Mesenchymal stem cell (in vitro differentiated cells and primary cell): ENCODE data around the gene TEX54.

Experiments used
- DNase-seq: peaks from one replicate; pipeline ENCODE4 v3.0.0-alpha.2; 2013
- H2AFZ ChIP-seq: one replicate; pipeline ENCODE4 v1.6.1; 2013; ENCODE audit warnings: low read depth, mild to moderate bottlenecking, control low read depth, inconsistent platforms, low read length, moderate library complexity
- H2AK5ac ChIP-seq: 2 replicates; pipeline ENCODE4 v1.6.1; 2013; ENCODE audit warnings: low read length, moderate library complexity, mild to moderate bottlenecking, inconsistent platforms; ENCODE audit not compliant: severe bottlenecking
- H2BK120ac ChIP-seq: one replicate; pipeline ENCODE4 v1.6.1; 2013; ENCODE audit warnings: low read depth, mild to moderate bottlenecking, inconsistent platforms, low read length, moderate library complexity
- H2BK12ac ChIP-seq, 2 experiments: one replicate each; pipeline ENCODE4 v1.6.1; 2013; ENCODE audit warnings: inconsistent platforms in 2 of 2, low read length in 2 of 2, mild to moderate bottlenecking in 2 of 2, moderate library complexity in 2 of 2, control low read depth in 1 of 2
- H2BK15ac ChIP-seq: one replicate; pipeline ENCODE4 v1.6.1; 2013; ENCODE audit warnings: mild to moderate bottlenecking, low read depth, inconsistent platforms; ENCODE audit not compliant: poor library complexity, severe bottlenecking
- H2BK5ac ChIP-seq: 2 replicates; pipeline ENCODE4 v1.6.1; 2013; ENCODE audit warnings: low read depth, mild to moderate bottlenecking, low read length, control low read depth, inconsistent platforms; ENCODE audit not compliant: poor library complexity, severe bottlenecking
- H3K14ac ChIP-seq, 2 experiments: one replicate each; pipeline ENCODE4 v1.6.1; 2013; ENCODE audit warnings: inconsistent platforms in 2 of 2, low read length in 2 of 2, control low read depth in 1 of 2, mild to moderate bottlenecking in 1 of 2, moderate library complexity in 1 of 2
- H3K18ac ChIP-seq, 2 experiments: one replicate each; pipeline ENCODE4 v1.6.1; 2013; ENCODE audit warnings: inconsistent platforms in 2 of 2, low read length in 2 of 2, control low read depth in 1 of 2, low read depth in 1 of 2, mild to moderate bottlenecking in 1 of 2
- H3K23ac ChIP-seq, 2 experiments: one replicate each; pipeline ENCODE4 v1.6.1; 2013; ENCODE audit warnings: inconsistent platforms in 2 of 2, low read length in 2 of 2, mild to moderate bottlenecking in 2 of 2, moderate library complexity in 2 of 2, control low read depth in 1 of 2
- H3K27ac ChIP-seq: 2 replicates; pipeline ENCODE4 v1.5.1; 2013; ENCODE audit warnings: mild to moderate bottlenecking, moderate library complexity, low read length, control low read depth, inconsistent platforms; ENCODE audit not compliant: poor library complexity, severe bottlenecking
- H3K27me3 ChIP-seq, 2 experiments: 2 replicates each; pipeline versions ENCODE4 v1.6.1 to v1.7.0; 2013; ENCODE audit warnings: low read length in 2 of 2, mild to moderate bottlenecking in 2 of 2, moderate library complexity in 2 of 2, control low read depth in 1 of 2, inconsistent platforms in 1 of 2; ENCODE audit not compliant: control insufficient read depth in 1 of 2, insufficient read depth in 1 of 2
- H3K36me3 ChIP-seq, 2 experiments: 2 replicates each; pipeline versions ENCODE4 v1.6.1 to v1.7.0; 2013; ENCODE audit warnings: low read length in 2 of 2, control low read depth in 1 of 2, inconsistent platforms in 1 of 2, low read depth in 1 of 2, mild to moderate bottlenecking in 1 of 2; ENCODE audit not compliant: insufficient read depth in 2 of 2, control insufficient read depth in 1 of 2
- H3K4ac ChIP-seq, 2 experiments: one replicate each; pipeline ENCODE4 v1.6.1; 2013; ENCODE audit warnings: inconsistent platforms in 2 of 2, low read length in 2 of 2, mild to moderate bottlenecking in 2 of 2, moderate library complexity in 2 of 2, control low read depth in 1 of 2, low read depth in 1 of 2
- H3K4me1 ChIP-seq: 2 replicates; pipeline ENCODE4 v1.6.1; 2013; ENCODE audit warnings: low read depth, low read length, control low read depth; ENCODE audit not compliant: control insufficient read depth, insufficient read depth
- H3K4me2 ChIP-seq: 2 replicates; pipeline ENCODE4 v1.6.1; 2013; ENCODE audit warnings: low read length, mild to moderate bottlenecking, inconsistent platforms; ENCODE audit not compliant: poor library complexity, severe bottlenecking
- H3K4me3 ChIP-seq, 2 experiments: 2 replicates each; pipeline versions ENCODE4 v1.5.1 to v1.7.0; 2013; ENCODE audit warnings: low read length in 2 of 2, mild to moderate bottlenecking in 2 of 2, control low read depth in 1 of 2, low read depth in 1 of 2; ENCODE audit not compliant: insufficient read depth in 1 of 2
- H3K79me1 ChIP-seq: replicated peaks from 2 replicates; pipeline ENCODE4 v1.6.1; 2013; ENCODE audit warnings: mild to moderate bottlenecking, control low read depth, low read length, inconsistent platforms; ENCODE audit not compliant: poor library complexity, severe bottlenecking
- H3K9ac ChIP-seq: 2 replicates; pipeline ENCODE4 v1.7.0; 2013; ENCODE audit warnings: mild to moderate bottlenecking, low read length, moderate library complexity
- H3K9me3 ChIP-seq: 2 replicates; pipeline ENCODE4 v1.7.0; 2013; ENCODE audit warnings: mild to moderate bottlenecking, low read length; ENCODE audit not compliant: control insufficient read depth
- H4K8ac ChIP-seq: one replicate; pipeline ENCODE4 v1.6.1; 2013; ENCODE audit warnings: inconsistent platforms, mild to moderate bottlenecking, low read length, moderate library complexity
- H4K91ac ChIP-seq: one replicate; pipeline ENCODE4 v1.6.1; 2013; ENCODE audit warnings: mild to moderate bottlenecking, low read length, inconsistent platforms
- WGBS: methylation state at CpG from one replicate; pipeline ENCODE4 v1.1.7; 2013; ENCODE audit warnings: mixed read lengths; 5-methylcytosine and 5-hydroxymethylcytosine counted together

The TEX54 gene

DNA sequence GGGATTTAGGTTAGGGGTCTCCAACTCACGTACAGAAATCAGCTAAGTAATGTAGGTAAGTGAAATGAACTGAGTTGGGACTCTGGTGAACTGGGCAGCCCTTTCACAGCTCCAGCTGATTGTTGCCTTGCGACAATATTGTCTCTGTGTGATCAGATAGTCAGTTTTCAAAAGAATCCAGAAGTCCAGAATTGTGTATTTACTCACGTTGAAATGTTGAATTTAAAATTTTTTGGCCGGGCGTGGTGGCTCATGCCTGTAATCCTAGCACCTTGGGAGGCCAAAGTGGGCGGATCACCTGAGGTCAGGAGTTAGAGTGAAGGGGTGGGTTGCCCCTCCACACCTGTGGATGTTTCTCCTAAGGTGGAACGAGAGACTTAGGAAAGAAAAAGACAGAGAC, 25.6 kb upstream of the TEX54 start:
- no peaks in the 10 kb centered on the region for H3K27me3 ChIP-seq
- 54% methylated on average over 7 of the region's 7 CpGs for WGBS

DNA sequence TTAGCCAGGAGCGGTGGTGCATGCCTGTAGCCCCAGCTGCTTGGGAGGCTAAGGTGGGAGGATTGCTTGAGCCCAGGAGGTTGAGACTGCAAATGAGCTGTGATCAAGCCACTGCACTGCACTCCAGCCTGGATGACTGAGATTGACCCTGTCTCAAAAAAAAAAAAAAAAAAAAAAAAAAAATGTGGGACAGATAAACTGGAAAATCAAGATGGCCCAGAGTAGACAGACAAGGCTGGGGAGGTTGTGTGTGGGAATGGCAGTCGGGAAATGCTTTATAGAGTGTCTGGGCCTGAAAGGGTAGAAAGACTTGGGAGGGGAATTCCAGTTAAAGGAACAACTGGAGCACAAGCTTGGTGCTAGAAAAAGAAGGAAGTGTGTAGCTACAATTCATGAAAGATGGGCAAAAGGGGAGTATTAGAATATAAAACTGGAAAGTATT, 24.9 kb upstream of the TEX54 start:
- H3K4me3 ChIP-seq = no peak overlapping the region
- H2AFZ ChIP-seq = no peak overlapping the region
- no peak overlapping the region for H2BK120ac ChIP-seq
- DNase-seq = peak; percentile 67
- peaks cover 3 to 24% of the 10 kb centered on the region in 2 experiments for H3K36me3 ChIP-seq
- no peak overlapping the region for H3K18ac ChIP-seq
- no peak overlapping the region for H3K4ac ChIP-seq
- H4K91ac ChIP-seq = no peak overlapping the region
- no peak overlapping the region for H2BK15ac ChIP-seq
- no peak overlapping the region for H3K9ac ChIP-seq
- H3K27me3 ChIP-seq = no peaks in the 10 kb centered on the region
- no peaks in the 10 kb centered on the region for H3K9me3 ChIP-seq
- H3K14ac ChIP-seq = no peak overlapping the region
- H2BK12ac ChIP-seq = no peak overlapping the region
- H3K79me1 ChIP-seq = peaks cover 4% of the 10 kb centered on the region
- H3K4me1 ChIP-seq = peaks cover 5% of the 10 kb centered on the region
- H3K23ac ChIP-seq = no peak overlapping the region
- no peak overlapping the region for H2AK5ac ChIP-seq
- H2BK5ac ChIP-seq = no peak overlapping the region
- WGBS = 33% methylated on average over 2 of the region's 2 CpGs
- H3K4me2 ChIP-seq = no peak overlapping the region
- no peak overlapping the region for H4K8ac ChIP-seq
- H3K27ac ChIP-seq = no peak overlapping the region

More for the DNA sequence above, 25.6 kb upstream of the TEX54 start:
- H4K91ac ChIP-seq = no peak overlapping the region
- H2AFZ ChIP-seq = no peak overlapping the region
- no peak overlapping the region for H2BK12ac ChIP-seq
- H3K4me3 ChIP-seq = no peak overlapping the region
- H3K14ac ChIP-seq = no peak overlapping the region
- no peak overlapping the region for H3K4me2 ChIP-seq
- H2BK120ac ChIP-seq = no peak overlapping the region
- H2BK15ac ChIP-seq = no peak overlapping the region
- DNase-seq = no peak
- H3K4me1 ChIP-seq = peaks cover 5% of the 10 kb centered on the region
- no peak overlapping the region for H4K8ac ChIP-seq
- no peak overlapping the region for H3K9ac ChIP-seq
- H3K27ac ChIP-seq = no peak overlapping the region
- H3K79me1 ChIP-seq = peaks cover 5% of the 10 kb centered on the region
- H3K9me3 ChIP-seq = no peaks in the 10 kb centered on the region
- no peak overlapping the region for H2AK5ac ChIP-seq
- H3K36me3 ChIP-seq = peaks cover under 1 to 18% of the 10 kb centered on the region in 2 experiments
- no peak overlapping the region for H3K18ac ChIP-seq
- no peak overlapping the region for H3K4ac ChIP-seq
- H2BK5ac ChIP-seq = no peak overlapping the region
- no peak overlapping the region for H3K23ac ChIP-seq

DNA sequence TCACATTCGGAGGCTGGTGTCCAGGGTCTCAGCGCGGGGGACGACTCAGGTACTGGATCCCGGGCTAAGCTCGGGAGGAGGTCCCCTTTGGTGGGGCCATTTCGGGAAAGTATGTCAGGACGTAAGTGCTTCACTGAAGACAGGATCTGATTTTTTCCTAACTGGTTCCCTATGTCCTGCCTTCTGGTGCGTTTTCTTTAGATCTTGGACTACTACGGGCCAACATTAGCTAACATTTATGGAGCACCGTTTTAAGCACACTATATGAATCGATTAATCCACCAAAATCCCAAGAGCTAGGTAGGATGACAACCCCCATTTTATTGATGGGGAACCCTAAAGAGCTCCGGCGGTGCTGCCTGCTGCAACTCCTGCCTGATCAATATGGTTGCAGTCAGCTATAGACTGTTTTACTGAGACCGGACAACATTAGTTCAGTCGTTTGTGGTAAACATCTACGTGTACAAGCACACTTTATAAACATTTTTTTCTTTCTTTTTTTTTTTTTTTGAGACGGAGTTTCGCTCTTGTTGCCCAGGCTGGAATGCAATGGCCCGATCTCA, 23.8 kb upstream of the TEX54 start:
- Histone ChIP-seq H2BK12ac (no peak overlapping the region), H4K91ac (peak overlapping the region; percentile 55), H2AK5ac (no peak overlapping the region), H3K9me3 (no peaks in the 10 kb centered on the region), H3K4me1 (peaks cover 8% of the 10 kb centered on the region), H2BK5ac (no peak overlapping the region), H4K8ac (peak overlapping the region; percentile 10), H3K4me2 (peak overlapping the region; percentile 79), H2AFZ (peak overlapping the region; percentile 89), H3K4me3 (peak overlapping the region; percentile 69 to 91), H3K14ac (peak overlapping the region in 1 of 2 experiments; percentile 99), H3K79me1 (peaks cover 4% of the 10 kb centered on the region), H2BK120ac (no peak overlapping the region), H2BK15ac (no peak overlapping the region), H3K23ac (peak overlapping the region in 1 of 2 experiments; percentile 83), H3K4ac (peak overlapping the region in 1 of 2 experiments; percentile 3), H3K36me3 (peaks cover 9 to 36% of the 10 kb centered on the region in 2 experiments), H3K9ac (peak overlapping the region; percentile 94), H3K27me3 (no peaks in the 10 kb centered on the region), H3K18ac (peak overlapping the region in 1 of 2 experiments; percentile 86), H3K27ac (peak overlapping the region; percentile 11)
- peak; percentile 69 for DNase-seq
- WGBS = 3% methylated on average over 19 of the region's 20 CpGs

DNA sequence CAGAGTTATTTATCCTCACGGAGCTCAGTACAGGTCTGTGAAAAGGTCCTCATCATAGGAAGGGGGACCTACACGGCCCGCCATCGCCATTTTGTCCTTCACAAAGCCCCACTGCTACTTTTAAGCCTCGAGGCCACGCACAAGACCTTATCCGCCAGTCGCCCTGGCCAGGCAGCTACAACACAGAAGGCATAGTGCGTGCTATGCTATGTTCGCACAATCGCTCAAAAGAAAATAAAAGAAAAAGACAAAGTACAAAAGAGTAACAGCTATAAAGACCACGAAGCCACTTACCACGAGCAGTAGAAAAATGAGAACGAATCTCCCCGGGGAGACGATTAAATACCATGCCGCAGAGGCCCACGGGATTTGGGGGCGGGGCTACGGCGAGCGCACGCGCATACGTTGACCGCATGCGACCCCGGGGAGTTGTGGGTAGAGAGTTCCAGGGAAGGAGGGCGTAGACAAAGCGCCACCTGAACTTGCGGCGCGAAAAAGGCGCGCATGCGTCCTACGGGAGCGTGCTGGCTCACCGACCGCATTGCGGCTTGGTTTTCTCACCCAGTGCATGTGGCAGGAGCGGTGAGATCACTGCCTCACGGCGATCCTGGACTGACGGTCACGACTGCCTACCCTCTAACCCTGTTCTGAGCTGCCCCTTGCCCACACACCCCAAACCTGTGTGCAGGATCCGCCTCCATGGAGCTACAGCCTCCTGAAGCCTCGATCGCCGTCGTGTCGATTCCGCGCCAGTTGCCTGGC, 23.1 kb upstream of the TEX54 start:
- Histone ChIP-seq H3K4me3 (peak overlapping the region; percentile 91), H2AK5ac (peak overlapping the region; percentile 94), H3K4ac (peak overlapping the region; percentile 47 to 97), H2AFZ (peak overlapping the region; percentile 89), H3K4me2 (peak overlapping the region; percentile 79), H3K23ac (peak overlapping the region; percentile 51 to 86), H2BK12ac (peak overlapping the region in 1 of 2 experiments; percentile 81), H2BK15ac (no peak overlapping the region), H3K9me3 (no peaks in the 10 kb centered on the region), H3K79me1 (no peaks in the 10 kb centered on the region), H3K9ac (peak overlapping the region; percentile 94), H2BK120ac (peak overlapping the region; percentile 1), H4K91ac (peak overlapping the region; percentile 59), H3K18ac (peak overlapping the region; percentile 56 to 97), H4K8ac (peak overlapping the region; percentile 57), H3K4me1 (peaks cover 8% of the 10 kb centered on the region), H3K27me3 (no peaks in the 10 kb centered on the region), H2BK5ac (no peak overlapping the region), H3K14ac (peak overlapping the region; percentile 8 to 99), H3K27ac (peak overlapping the region; percentile 64), H3K36me3 (peaks cover 13 to 38% of the 10 kb centered on the region in 2 experiments)
- DNase-seq = peak; percentile 98
- WGBS = under 1% methylated on average over 54 of the region's 54 CpGs
